Measurements from ENCODE around the gene NBDY. TPM values are rescaled to one million over a fixed set of nuclear protein-coding genes. Genes with fewer than 3 reads are reported as not detected.
"Not testable (repeated sequence)": the region's sequence is repeated elsewhere in the genome, so short reads cannot be mapped to it uniquely, and the experiment has no call there.

The NBDY gene
- total RNA-seq, 1 experiment from 2014 or later, result 16.2 TPM

DNA sequence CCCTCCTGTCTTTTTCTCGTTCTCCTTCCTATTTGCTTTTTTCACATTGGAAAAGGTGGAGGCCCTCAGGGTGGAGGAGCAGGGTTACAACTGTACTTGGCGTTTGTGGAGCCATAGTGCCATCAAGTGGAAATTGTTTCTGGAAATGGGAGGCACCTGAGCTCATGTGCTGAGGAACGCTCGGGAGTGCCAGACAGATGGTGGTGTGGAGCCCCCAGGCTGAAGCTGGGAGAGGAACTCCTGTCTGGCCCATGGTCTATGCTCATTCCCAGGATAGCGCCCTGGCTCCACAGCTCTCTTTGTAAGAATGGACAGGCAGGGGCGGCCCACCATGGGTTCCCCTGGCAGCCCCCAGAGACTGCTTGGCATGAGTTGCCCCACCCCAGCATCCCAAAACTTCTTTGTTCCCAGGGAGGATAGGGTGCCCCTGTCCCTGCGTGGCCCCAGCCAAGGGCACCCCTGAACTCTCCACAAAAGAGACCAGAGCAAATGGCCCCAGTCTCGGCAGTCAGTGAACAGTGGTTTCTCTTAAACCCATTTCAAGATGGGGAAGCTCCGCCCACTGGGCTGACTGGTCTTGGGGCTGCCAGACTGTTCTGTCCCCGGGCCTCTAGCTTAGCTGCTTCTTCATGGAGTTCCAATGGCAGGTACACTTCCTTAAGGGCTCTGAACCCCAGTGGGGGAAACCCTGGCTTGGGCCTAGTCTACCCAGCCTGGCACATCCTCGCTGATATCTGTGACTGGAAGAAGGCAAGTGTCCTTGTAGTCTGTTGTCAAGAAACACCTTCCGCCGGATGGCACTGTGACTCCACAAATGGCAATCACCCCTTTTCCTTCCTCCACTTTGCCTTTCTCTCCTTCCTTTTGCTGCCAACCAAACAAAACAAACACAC lies 70.1 kb downstream of the NBDY start:
- H3K9me3 ChIP-seq (replicated peaks), result no peaks in the 10 kb centered on the region
- no peak overlapping the region for H3K4me3 ChIP-seq
- H3K36me3 ChIP-seq, result no peaks in the 10 kb centered on the region
- no peak for DNase-seq
- no peaks in the 10 kb centered on the region for H3K4me1 ChIP-seq
- no peak overlapping the region for H3K27ac ChIP-seq
- no peaks in the 10 kb centered on the region for H3K27me3 ChIP-seq

DNA sequence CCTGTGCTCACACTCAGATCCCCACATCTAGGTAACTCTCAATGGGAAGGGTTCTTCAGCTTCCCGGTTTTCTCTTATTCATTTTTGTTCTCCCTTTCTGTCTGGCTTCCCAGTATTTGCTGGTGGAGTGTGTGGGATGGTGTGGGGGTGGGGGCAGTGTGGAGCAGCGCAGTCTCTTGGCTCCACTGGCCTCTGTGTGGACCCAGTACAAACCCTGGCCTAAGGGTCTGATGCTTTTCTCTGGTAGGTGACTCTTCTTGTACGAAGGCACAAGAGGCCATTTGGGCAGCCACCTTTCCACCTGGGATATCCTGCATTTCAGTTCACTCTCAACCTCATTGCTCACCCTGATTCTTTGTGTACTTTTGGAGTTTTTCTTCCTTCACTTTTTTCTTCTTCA lies 71.3 kb downstream of the NBDY start:
- Histone ChIP-seq H3K4me1 (no peaks in the 10 kb centered on the region), H3K9me3 (replicated peaks) (no peaks in the 10 kb centered on the region), H3K36me3 (no peaks in the 10 kb centered on the region), H3K27me3 (no peaks in the 10 kb centered on the region), H3K4me3 (no peak overlapping the region), H3K27ac (no peak overlapping the region)
- DNase-seq, result no peak

DNA sequence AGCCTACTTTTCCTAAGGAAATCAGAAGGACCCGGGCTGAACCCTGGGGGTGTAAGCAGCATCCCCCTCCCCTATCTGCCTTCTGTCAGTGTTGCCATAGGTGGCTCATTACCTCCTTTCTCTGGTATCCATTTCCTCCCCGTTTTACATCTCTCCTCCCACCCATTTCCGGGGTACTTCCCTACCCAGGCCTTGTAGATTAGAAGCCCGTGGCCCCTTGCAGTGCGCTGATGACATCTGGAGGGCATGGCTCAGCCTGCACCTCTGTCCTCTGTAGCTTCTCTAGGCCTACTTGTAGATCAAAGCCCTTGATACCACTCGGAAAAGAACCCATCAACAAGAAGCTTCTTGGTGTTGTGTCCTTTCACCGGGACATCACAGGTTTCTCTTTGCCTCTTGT lies 71.8 kb downstream of the NBDY start:
- Histone ChIP-seq H3K36me3 (no peaks in the 10 kb centered on the region), H3K27me3 (no peaks in the 10 kb centered on the region), H3K9me3 (replicated peaks) (no peaks in the 10 kb centered on the region), H3K4me1 (no peaks in the 10 kb centered on the region), H3K27ac (no peak overlapping the region), H3K4me3 (no peak overlapping the region)
- DNase-seq, result no peak

DNA sequence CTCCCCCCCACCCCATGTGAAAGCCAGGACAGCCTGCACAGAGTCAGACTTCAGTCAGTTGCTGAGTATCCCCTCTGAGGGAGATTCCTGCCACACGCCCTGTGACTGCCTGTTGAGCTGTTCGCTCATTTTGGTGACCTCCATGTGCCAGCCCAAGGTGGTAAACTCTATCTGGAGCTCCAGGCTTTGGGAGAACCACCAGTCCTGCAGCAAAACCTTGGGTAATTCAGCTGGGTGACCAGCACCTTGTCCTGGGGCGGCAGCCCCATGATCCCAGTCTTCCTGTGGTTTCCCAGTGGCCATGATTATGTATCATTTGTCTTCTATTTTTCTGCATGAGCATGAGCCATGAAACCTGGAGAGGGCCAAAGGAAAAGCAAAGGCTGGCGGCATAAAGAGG lies 73.4 kb downstream of the NBDY start:
- H3K4me3 ChIP-seq, result no peak overlapping the region

DNA sequence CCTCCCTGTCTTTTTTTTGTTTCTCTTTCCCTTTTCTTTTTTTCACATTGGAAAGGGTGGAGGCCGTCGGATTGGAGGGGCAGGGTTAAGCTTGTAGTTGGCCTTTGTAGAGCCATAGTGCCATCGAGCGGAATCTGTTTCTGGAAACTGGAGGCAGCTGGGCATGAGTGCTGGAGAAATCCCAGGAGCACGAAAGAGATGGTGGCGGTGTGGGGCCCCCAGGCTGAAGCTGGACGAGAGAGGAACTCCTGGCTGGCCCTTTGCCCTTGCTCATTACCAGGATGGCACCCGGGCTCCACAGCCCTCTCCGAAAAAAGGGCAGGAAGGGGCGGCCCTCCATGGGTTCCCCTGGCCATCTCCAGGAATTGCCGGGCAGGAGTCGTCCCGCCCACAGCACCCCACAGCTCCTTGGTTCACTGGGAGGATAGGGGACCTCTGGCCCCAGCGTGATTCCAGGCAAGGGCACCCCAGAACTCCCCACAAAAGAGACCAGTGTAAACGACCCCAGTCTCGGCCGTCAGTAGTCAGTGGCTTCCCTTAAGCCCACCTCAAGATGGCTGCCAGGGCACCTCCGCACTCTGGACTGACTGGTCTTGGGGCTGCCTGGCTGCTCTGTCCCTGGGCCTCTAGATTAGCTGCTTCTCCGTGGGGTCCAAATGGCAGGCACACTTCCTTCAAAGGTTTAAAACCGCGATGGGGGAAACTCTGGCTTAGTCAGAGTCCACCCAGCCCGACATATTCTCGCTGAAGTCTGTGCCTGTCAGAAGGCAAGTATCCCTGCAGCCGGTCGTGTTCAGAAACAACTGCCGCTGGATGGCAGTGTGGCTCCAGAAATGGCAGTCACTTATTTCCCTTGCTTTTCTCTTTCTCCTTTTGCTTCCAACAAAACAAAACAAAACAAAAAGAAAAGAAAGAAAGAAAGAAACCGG lies 74.1 kb downstream of the NBDY start:
- Histone ChIP-seq H3K27me3 (no peaks in the 10 kb centered on the region), H3K9me3 (replicated peaks) (no peaks in the 10 kb centered on the region), H3K27ac (no peak overlapping the region), H3K4me1 (no peaks in the 10 kb centered on the region), H3K36me3 (no peaks in the 10 kb centered on the region), H3K4me3 (no peak overlapping the region)
- no peak for DNase-seq

More for the DNA sequence above, 73.4 kb downstream of the NBDY start:
- Histone ChIP-seq H3K27ac (no peak overlapping the region), H3K27me3 (no peaks in the 10 kb centered on the region), H3K9me3 (replicated peaks) (no peaks in the 10 kb centered on the region), H3K4me1 (no peaks in the 10 kb centered on the region), H3K36me3 (no peaks in the 10 kb centered on the region)
- DNase-seq, result no peak

DNA sequence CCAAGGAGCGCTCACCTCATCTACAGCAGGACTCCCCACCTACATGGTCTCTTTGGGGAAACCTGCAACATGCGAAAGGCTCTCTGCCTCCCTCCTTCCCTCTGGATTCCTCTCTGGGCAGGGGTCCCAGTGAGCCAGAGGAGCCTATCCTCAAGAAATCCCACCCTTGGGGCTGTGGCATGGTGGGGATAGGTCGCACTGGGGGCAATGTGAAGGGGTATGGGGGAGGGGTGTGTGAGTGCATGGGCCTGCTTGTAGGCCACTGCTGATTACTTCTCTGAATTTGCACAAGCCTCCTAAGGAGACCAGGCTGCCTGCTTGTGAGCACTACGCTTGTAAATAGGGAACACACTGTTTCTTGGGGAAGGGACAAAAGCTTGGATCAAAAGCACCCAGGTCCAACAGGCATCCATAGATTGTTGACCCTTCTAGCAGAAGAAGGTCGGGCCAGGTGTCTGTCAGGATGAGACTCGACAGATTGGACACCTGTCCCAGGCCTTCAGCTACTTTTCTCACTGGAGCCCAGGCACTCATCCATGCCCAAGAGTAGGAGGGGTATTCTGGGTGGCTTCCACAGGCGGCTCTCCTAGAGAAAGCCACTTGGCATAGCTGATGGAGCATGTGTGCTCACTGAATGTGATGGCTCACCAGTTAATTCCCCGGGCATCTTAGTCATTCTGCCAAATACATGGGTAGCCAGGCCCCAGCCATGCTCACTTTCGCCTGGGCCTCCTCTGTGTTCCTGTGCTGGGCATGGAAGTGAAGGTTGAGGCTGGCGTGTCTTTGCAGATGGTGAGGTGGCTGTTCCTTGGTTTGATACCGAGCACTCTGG lies 75.0 kb downstream of the NBDY start:
- no peaks in the 10 kb centered on the region for H3K4me1 ChIP-seq
- no peak overlapping the region for H3K4me3 ChIP-seq
- H3K36me3 ChIP-seq, result no peaks in the 10 kb centered on the region
- no peak for DNase-seq
- no peak overlapping the region for H3K27ac ChIP-seq
- H3K9me3 ChIP-seq (replicated peaks), result no peaks in the 10 kb centered on the region
- H3K27me3 ChIP-seq, result no peaks in the 10 kb centered on the region

DNA sequence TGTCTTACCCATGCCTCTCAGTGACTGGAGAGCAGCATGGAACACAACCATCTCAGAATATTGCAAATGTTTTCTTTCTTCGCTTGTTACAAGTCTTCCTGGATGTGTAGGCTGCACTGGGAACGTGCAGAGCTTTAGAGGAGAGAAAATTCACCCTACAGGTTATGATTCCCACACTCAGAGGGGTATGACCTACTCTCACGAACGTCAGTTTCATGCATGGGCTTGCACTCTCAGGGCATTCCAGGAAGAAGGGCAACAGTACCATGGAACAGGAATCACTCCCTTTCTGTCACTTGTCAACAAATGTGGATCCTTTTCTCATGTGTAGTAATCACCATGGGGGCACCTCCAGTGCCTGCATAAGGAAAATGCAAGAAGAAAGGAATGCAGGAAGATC lies 75.8 kb downstream of the NBDY start:
- Histone ChIP-seq H3K27me3 (no peaks in the 10 kb centered on the region), H3K36me3 (no peaks in the 10 kb centered on the region), H3K9me3 (replicated peaks) (no peaks in the 10 kb centered on the region), H3K27ac (no peak overlapping the region), H3K4me3 (no peak overlapping the region), H3K4me1 (no peaks in the 10 kb centered on the region)
- DNase-seq, result no peak

DNA sequence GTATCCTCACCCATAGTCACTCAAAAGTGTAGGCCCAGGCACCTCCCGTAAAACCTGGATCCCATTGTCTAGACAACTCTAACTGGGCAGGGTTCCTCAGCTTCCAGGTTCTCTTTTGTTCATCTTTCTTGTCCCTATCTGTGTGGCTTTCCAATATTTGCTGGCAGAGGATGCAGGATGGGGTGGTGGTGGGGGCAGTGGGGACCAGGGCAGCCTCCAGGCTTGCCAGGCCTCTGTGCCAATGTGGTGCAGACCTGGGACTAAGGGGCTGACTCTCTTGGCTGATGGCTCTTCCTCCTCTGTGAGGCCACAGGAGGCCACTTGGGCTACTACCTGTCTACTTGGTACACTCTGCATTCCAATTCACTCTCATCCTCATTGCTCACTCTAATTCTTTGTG lies 76.4 kb downstream of the NBDY start:
- no peaks in the 10 kb centered on the region for H3K27me3 ChIP-seq
- no peaks in the 10 kb centered on the region for H3K9me3 ChIP-seq (replicated peaks)
- H3K4me1 ChIP-seq, result no peaks in the 10 kb centered on the region
- no peak overlapping the region for H3K27ac ChIP-seq
- no peak for DNase-seq
- no peak overlapping the region for H3K4me3 ChIP-seq
- no peaks in the 10 kb centered on the region for H3K36me3 ChIP-seq

DNA sequence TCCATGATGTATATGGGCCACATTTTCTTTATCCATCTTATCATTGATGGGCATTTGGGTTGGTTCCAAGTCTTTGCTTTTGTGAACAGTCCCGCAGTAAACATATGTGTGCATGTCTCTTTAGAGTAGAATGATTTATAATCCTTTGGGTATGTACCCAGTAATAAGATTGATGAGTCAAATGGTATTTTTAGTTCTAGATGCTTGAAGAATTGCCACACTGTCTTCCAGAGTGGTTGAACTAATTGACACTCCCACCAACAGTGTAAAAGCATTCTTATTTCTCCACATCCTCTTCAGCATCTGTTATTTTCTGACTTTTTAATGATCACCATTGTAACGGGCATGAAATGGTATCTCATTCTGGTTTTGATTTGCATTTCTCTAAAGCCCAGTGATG lies 77.1 kb downstream of the NBDY start:
- not testable (repeated sequence) for H3K27ac ChIP-seq, DNase-seq

DNA sequence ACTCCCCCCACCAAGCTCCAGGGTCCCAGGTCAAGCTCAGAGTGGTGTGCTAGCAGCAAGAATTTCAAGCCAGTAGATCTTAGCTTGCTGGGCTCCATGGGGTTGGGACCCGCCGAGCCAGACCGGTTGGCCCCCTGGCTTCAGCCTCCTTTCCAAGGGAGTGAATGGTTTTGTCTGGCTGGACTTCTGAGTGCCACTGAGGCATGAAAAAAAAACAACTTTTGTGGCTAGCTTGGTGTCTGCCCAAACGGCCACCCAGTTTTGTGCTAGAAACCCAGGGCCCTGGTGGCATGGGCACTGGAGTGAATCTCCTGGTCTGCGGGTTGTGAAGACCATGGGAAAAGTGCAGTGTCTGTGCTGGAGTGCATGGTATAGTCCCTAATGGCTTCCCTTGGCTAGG lies 82.6 kb downstream of the NBDY start:
- no peaks in the 10 kb centered on the region for H3K36me3 ChIP-seq
- no peak overlapping the region for H3K27ac ChIP-seq
- H3K4me3 ChIP-seq, result no peak overlapping the region
- no peaks in the 10 kb centered on the region for H3K9me3 ChIP-seq (replicated peaks)
- H3K27me3 ChIP-seq, result no peaks in the 10 kb centered on the region
- H3K4me1 ChIP-seq, result no peaks in the 10 kb centered on the region
- DNase-seq, result no peak

More for the DNA sequence above, 77.1 kb downstream of the NBDY start:
- H3K4me1 ChIP-seq; H3K36me3 ChIP-seq; H3K4me3 ChIP-seq; H3K27me3 ChIP-seq; H3K9me3 ChIP-seq (replicated peaks): not testable (repeated sequence)

DNA sequence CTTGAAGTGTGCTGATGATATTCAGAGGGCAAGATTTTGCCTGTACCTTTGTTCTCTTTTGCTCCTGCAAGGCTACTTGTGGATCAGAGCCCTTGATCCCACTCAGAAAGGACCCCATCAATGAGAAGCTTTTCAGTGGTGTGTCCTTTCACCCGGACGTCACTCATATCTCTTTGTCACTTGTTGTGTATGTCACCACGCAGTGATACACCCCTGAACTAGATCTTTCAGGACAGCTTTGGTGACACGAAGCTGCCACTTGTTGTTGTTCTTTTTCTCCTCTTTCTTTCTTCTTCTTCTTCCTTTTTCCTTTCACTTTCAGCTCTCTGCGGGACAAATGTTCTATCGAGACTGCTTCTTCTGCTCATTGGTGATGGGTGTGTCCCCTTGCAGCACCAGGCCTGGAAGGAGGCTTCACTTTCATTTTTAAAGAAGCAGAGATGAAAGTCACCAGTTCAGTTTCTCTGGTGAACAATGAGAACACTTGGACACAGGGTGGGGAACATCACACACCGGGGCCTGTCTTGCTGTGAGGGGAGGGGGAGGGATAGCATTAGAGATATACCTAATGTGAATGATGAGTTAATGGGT lies 83.6 kb downstream of the NBDY start:
- Histone ChIP-seq H3K27me3 (no peaks in the 10 kb centered on the region), H3K36me3 (no peaks in the 10 kb centered on the region), H3K27ac (no peak overlapping the region), H3K9me3 (replicated peaks) (no peaks in the 10 kb centered on the region), H3K4me1 (no peaks in the 10 kb centered on the region), H3K4me3 (no peak overlapping the region)
- DNase-seq, result no peak

DNA sequence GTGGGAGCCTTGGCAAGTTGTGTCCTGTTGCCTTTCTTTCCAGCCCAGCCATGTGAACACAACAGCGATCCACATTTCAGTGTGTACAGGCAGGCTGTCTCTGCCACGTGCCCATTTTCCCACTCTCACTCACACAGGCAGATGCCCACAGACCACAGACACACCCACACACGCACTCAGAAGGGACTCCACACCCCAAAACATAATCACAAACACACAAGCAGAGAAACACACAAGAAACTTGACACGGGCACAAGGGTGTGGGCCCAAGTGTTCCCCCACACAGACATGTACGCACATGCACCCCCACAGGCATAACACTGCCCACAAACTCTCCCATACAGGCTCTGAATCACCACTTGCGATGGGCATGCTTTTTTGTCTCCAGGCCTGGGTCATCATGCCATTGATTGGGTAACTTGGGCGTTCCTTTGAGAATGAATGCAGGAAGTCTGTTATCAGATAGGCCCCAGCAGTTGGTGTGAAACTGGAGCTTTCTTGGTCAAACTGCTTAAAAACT lies 84.3 kb downstream of the NBDY start:
- H3K4me1 ChIP-seq, result no peaks in the 10 kb centered on the region
- DNase-seq, result peak in 1 of 2 experiments; percentile 3
- H3K27ac ChIP-seq, result no peak overlapping the region

DNA sequence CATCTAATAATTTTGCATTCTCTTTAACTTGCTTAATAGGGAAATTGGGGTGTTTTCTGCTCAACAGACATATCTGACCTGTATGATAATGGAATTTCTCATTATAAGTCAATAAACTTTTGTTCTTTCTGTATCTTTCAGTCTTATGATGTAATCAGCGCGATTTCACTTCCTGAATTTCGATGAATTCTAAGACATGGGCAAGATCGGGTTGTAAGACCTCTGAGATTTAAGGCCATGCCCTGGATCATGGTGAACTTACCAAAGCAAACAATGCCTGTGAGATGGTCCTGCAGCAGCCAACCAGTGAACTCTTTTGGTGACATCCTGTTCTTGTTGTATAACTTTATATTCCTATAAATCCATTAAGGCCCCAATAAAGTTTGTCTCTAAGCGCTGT lies 88.1 kb downstream of the NBDY start:
- Histone ChIP-seq H3K9me3 (replicated peaks) (no peaks in the 10 kb centered on the region), H3K4me3 (no peak overlapping the region), H3K27ac (no peak overlapping the region), H3K4me1 (no peaks in the 10 kb centered on the region), H3K36me3 (no peaks in the 10 kb centered on the region), H3K27me3 (no peaks in the 10 kb centered on the region)
- DNase-seq, result no peak

More for the DNA sequence above, 84.3 kb downstream of the NBDY start:
- no peak overlapping the region for H3K4me3 ChIP-seq
- no peaks in the 10 kb centered on the region for H3K36me3 ChIP-seq
- no peaks in the 10 kb centered on the region for H3K27me3 ChIP-seq
- no peaks in the 10 kb centered on the region for H3K9me3 ChIP-seq (replicated peaks)

DNA sequence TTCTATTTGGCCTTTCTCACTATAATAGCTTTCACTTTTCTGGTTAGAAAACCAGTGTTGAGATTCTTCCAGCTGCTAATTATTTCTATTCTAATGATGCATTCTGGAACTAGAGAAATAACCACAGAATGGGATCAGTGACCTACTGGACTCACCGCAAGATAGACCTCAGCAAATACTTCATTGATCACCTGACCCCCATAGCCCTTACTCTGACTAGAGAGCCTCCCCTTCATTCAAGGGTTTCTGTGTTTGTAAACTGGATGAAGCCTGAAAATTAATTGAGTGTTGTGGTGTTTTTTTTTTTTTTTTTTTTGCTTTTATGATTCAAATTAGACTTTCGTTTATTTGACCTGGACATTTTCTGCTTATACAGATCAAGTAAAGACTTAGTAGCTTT lies 97.0 kb downstream of the NBDY start:
- no peaks in the 10 kb centered on the region for H3K4me1 ChIP-seq
- H3K36me3 ChIP-seq, result no peaks in the 10 kb centered on the region
- H3K27ac ChIP-seq, result no peak overlapping the region
- H3K9me3 ChIP-seq (replicated peaks), result no peaks in the 10 kb centered on the region
- H3K4me3 ChIP-seq, result no peak overlapping the region
- no peak for DNase-seq
- no peaks in the 10 kb centered on the region for H3K27me3 ChIP-seq
